GM23338 (cell line): ENCODE data around the gene C1orf141. TPM values are rescaled to one million over a fixed set of nuclear protein-coding genes. Genes with fewer than 3 reads are reported as not detected.

Source experiments
- ATAC-seq: fragments of 200-7000 bp; cut with Tn5 transposase; 3 replicates; pipeline ENCODE4 v1.9.1; 2020
- DNase-seq: peaks from one replicate; pipeline ENCODE4 v3.0.0-alpha.2; 2015; ENCODE audit warnings: low spot score
- H2AFZ ChIP-seq: fragments of 200-600 bp; sonication (generic); 2 replicates; pipeline ENCODE4 v1.8.0; 2016; ENCODE audit warnings: antibody characterized with exemption, mild to moderate bottlenecking, moderate library complexity
- H3F3A ChIP-seq: fragments of 200-600 bp; sonication (generic); replicated peaks from 2 replicates; pipeline ENCODE4 v1.8.0; 2017; ENCODE audit warnings: antibody characterized with exemption, mixed run types, low read depth
- H3K27ac ChIP-seq: fragments of 200-600 bp; sonication (generic); 2 replicates; pipeline ENCODE4 v1.6.1; 2016; ENCODE audit warnings: low read depth
- H3K27me3 ChIP-seq: fragments of 200-600 bp; sonication (generic); 2 replicates; pipeline ENCODE4 v1.8.0; 2016; ENCODE audit warnings: mild to moderate bottlenecking, mixed run types, moderate library complexity; ENCODE audit not compliant: insufficient read depth
- H3K36me3 ChIP-seq: fragments of 200-600 bp; sonication (generic); 2 replicates; pipeline ENCODE4 v1.8.0; 2016; ENCODE audit warnings: mild to moderate bottlenecking; ENCODE audit not compliant: insufficient read depth
- H3K4me1 ChIP-seq: fragments of 200-600 bp; sonication (generic); 2 replicates; pipeline ENCODE4 v1.8.0; 2016; ENCODE audit warnings: mild to moderate bottlenecking, moderate library complexity; ENCODE audit not compliant: insufficient read depth
- H3K4me2 ChIP-seq: fragments of 200-600 bp; sonication (generic); 2 replicates; pipeline ENCODE4 v1.7.1; 2017; ENCODE audit warnings: mixed run types
- H3K4me3 ChIP-seq: fragments of 200-600 bp; sonication (generic); 2 replicates; pipeline ENCODE4 v1.6.1; 2016; ENCODE audit warnings: mixed run types
- H3K79me2 ChIP-seq: fragments of 200-600 bp; sonication (generic); replicated peaks from 2 replicates; pipeline ENCODE4 v1.8.0; 2017; ENCODE audit warnings: mild to moderate bottlenecking; ENCODE audit not compliant: insufficient read depth
- H3K9me2 ChIP-seq: fragments of 200-600 bp; sonication (generic); 2 replicates; pipeline ENCODE4 v1.8.0; 2017; ENCODE audit not compliant: insufficient read depth
- H4K20me1 ChIP-seq: fragments of 200-600 bp; sonication (generic); replicated peaks from 2 replicates; pipeline ENCODE4 v1.8.0; 2017; ENCODE audit warnings: mild to moderate bottlenecking; ENCODE audit not compliant: insufficient read depth
- H3K27ac Mint-ChIP-seq: 2 replicates; pipeline ENCODE4 v1.8.0; 2020; ENCODE audit warnings: inconsistent platforms, mild to moderate bottlenecking, moderate library complexity, mixed read lengths
- H3K27me3 Mint-ChIP-seq: 3 replicates; pipeline ENCODE4 v1.8.0; 2022; ENCODE audit warnings: low read depth, mild to moderate bottlenecking, moderate library complexity, mixed read lengths, inconsistent platforms; ENCODE audit not compliant: insufficient read depth, poor library complexity
- H3K36me3 Mint-ChIP-seq: 3 replicates; pipeline ENCODE4 v1.8.0; 2021; ENCODE audit warnings: low read depth, mild to moderate bottlenecking, inconsistent platforms, moderate library complexity, mixed read lengths
- H3K4me1 Mint-ChIP-seq: 3 replicates; pipeline ENCODE4 v1.8.0; 2020; ENCODE audit warnings: mild to moderate bottlenecking, inconsistent platforms, mixed read lengths
- H3K4me3 Mint-ChIP-seq: 3 replicates; pipeline ENCODE4 v1.8.0; 2021; ENCODE audit warnings: moderate library complexity, mild to moderate bottlenecking, inconsistent platforms, mixed read lengths
- H3K9me3 Mint-ChIP-seq: 3 replicates; pipeline ENCODE4 v1.8.0; 2020; ENCODE audit warnings: moderate library complexity, mild to moderate bottlenecking, inconsistent platforms, mixed read lengths
- CREB1 ChIP-seq: fragments of 250-450 bp; sonication (Bioruptor Pico); IDR thresholded peaks from 2 replicates; pipeline ENCODE4 v1.5.0; 2020; ENCODE audit warnings: low read depth, mild to moderate bottlenecking, moderate library complexity
- CTCF ChIP-seq, 2 experiments: fragments of 200-600 bp in 1 of 2; sonication (generic) in 1 of 2; conservative IDR thresholded peaks; 2 replicates each; pipeline versions ENCODE4 v1.5.1 to v1.6.1; 2016 to 2017; ENCODE audit warnings: antibody characterized with exemption in 2 of 2, low read depth in 2 of 2, mild to moderate bottlenecking in 2 of 2, moderate library complexity in 1 of 2
- ETS1 ChIP-seq: IDR thresholded peaks from 2 replicates; pipeline ENCODE4 v1.6.1; 2016; ENCODE audit warnings: antibody characterized with exemption
- EZH2 ChIP-seq: fragments of 200-600 bp; sonication (generic); IDR thresholded peaks from one replicate; pipeline ENCODE4 v1.8.0; 2017; ENCODE audit warnings: antibody characterized with exemption, mild to moderate bottlenecking, low read depth; ENCODE audit not compliant: unreplicated experiment
- EZH2phosphoT487 ChIP-seq: fragments of 200-600 bp; sonication (generic); IDR thresholded peaks from one replicate; pipeline ENCODE4 v1.8.1; 2018; ENCODE audit warnings: antibody characterized with exemption; ENCODE audit not compliant: unreplicated experiment
- JUNB ChIP-seq: IDR thresholded peaks from one replicate; pipeline ENCODE4 v1.6.1; 2016; ENCODE audit warnings: antibody characterized with exemption; ENCODE audit not compliant: unreplicated experiment
- NANOG ChIP-seq: IDR thresholded peaks from 2 replicates; pipeline ENCODE4 v1.6.1; 2016; ENCODE audit warnings: antibody characterized with exemption, borderline replicate concordance
- POLR2AphosphoS5 ChIP-seq: IDR thresholded peaks from 2 replicates; pipeline ENCODE4 v1.6.1; 2016; ENCODE audit warnings: antibody characterized with exemption, low read depth
- REST ChIP-seq: IDR thresholded peaks from one replicate; pipeline ENCODE4 v1.6.1; 2018; ENCODE audit warnings: antibody characterized with exemption; ENCODE audit not compliant: unreplicated experiment
- STAT1 ChIP-seq: IDR thresholded peaks from one replicate; pipeline ENCODE4 v1.6.1; 2016; ENCODE audit warnings: antibody characterized with exemption; ENCODE audit not compliant: unreplicated experiment
- ZNF114 ChIP-seq: fragments of 250-450 bp; sonication (Bioruptor Pico); IDR thresholded peaks from 2 replicates; pipeline ENCODE4 v1.5.0; 2020; ENCODE audit warnings: mild to moderate bottlenecking, moderate library complexity
- ZNF331 ChIP-seq: fragments of 250-450 bp; sonication (Bioruptor Pico); IDR thresholded peaks from 2 replicates; pipeline ENCODE4 v1.5.0; 2020; ENCODE audit warnings: low read depth, mild to moderate bottlenecking, moderate library complexity
- ZNF462 ChIP-seq: fragments of 250-450 bp; sonication (Bioruptor Pico); IDR thresholded peaks from 2 replicates; pipeline ENCODE4 v1.5.0; 2020; ENCODE audit warnings: mild to moderate bottlenecking, moderate library complexity
- polyA plus RNA-seq: library from polyadenylated mRNA; unstranded; fragments of >200 nt; fragmentation: Nextera tagmentation; extraction: Ambion mirVana; gene quantifications from 2 replicates; pipeline ENCODE4 v1.2.1, GENCODE V29; 2016
- total RNA-seq: library from RNA; depleted of rRNA; stranded (reverse); fragments of >200 nt; shearing (Covaris generic); gene quantifications from 2 replicates; pipeline ENCODE4 v1.2.3, GENCODE V29; 2014

The C1orf141 gene
- total and polyA plus RNA-seq, 2 experiments from 2014 or later: not detected

GRCh38 chr1:67100833-67101232 is 33.9 kb downstream of the C1orf141 start:
- TF ChIP-seq EZH2: no peak
- no peak for TF ChIP-seq JUNB
- no peak for TF ChIP-seq CTCF (conservative IDR thresholded peaks at IDR 0.05; ENCODE audit: low read depth in 2 of 2)
- no peak for TF ChIP-seq NANOG
- no peak for TF ChIP-seq ETS1
- TF ChIP-seq ZNF114 (CRISPR knock-in tag): no peak
- TF ChIP-seq POLR2AphosphoS5: no peak
- no peak for TF ChIP-seq REST
- TF ChIP-seq ZNF462: no peak
- no peak for TF ChIP-seq CREB1
- TF ChIP-seq STAT1: no peak
- no peak for TF ChIP-seq EZH2phosphoT487
- TF ChIP-seq ZNF331: no peak
- Histone ChIP-seq H2AFZ (no peak overlapping the region), H3K4me1 (no peaks in the 10 kb centered on the region), H3K79me2 (no peaks in the 10 kb centered on the region), H3K36me3 (no peaks in the 10 kb centered on the region), H3K4me3 (no peak overlapping the region), H3F3A (no peaks in the 10 kb centered on the region), H3K4me2 (no peak overlapping the region), H3K27me3 (no peaks in the 10 kb centered on the region), H4K20me1 (no peaks in the 10 kb centered on the region), H3K9me2 (no peaks in the 10 kb centered on the region), H3K27ac (no peak overlapping the region)
- Mint-ChIP-seq H3K9me3 (no peaks in the 10 kb centered on the region), H3K36me3 (no peaks in the 10 kb centered on the region), H3K4me3 (no peak overlapping the region), H3K27me3 (no peaks in the 10 kb centered on the region), H3K4me1 (peaks cover 7% of the 10 kb centered on the region), H3K27ac (no peak overlapping the region)
- ATAC-seq: no peak
- no peak for DNase-seq
